ENCODE results near the gene JAZF1.
A peak's percentile ranks its signal among the peaks of the same experiment; 100 is the strongest.

The JAZF1 gene

GRCh38 chr7:27920281-27920946 lies 260.2 kb downstream of the JAZF1 start:
- intact Hi-C loops (cut with DNase I): loop anchor here (5.0 kb wide), 1 partner anchor 723 kb away; no protein-coding TSS in a partner anchor
- no peak for DNase-seq

- no peak for DNase-seq
- intact Hi-C loops (cut with DNase I): no loop called here
These were observed 262.1 kb downstream of the JAZF1 start for GRCh38 chr7:27918503-27918902.

- no peak for DNase-seq
- intact Hi-C loops (cut with DNase I): no loop called here
These were observed 262.8 kb downstream of the JAZF1 start for GRCh38 chr7:27917774-27918314.

- DNase-seq: no peak
- intact Hi-C loops (cut with DNase I): no loop called here
These were observed 263.5 kb downstream of the JAZF1 start for GRCh38 chr7:27917119-27917518.

GRCh38 chr7:27916372-27916771 lies 264.2 kb downstream of the JAZF1 start:
- intact Hi-C loops (cut with DNase I): no loop called here
- no peak for DNase-seq

GRCh38 chr7:27914409-27914808 lies 266.2 kb downstream of the JAZF1 start:
- DNase-seq: no peak
- intact Hi-C loops (cut with DNase I): no loop called here

- DNase-seq: no peak
- intact Hi-C loops (cut with DNase I): no loop called here
These were observed 267.8 kb downstream of the JAZF1 start for GRCh38 chr7:27912751-27913150.

GRCh38 chr7:27911920-27912319 lies 268.7 kb downstream of the JAZF1 start:
- intact Hi-C loops (cut with DNase I): no loop called here

GRCh38 chr7:27910326-27910725 lies 270.3 kb downstream of the JAZF1 start:
- peak in 2 of 42 donors; percentile 11 for DNase-seq
- intact Hi-C loops (cut with DNase I): no loop called here

More at GRCh38 chr7:27911920-27912319, 268.7 kb downstream of the JAZF1 start:
- no peak for DNase-seq

- intact Hi-C loops (cut with DNase I): no loop called here
These were observed 271.9 kb downstream of the JAZF1 start for GRCh38 chr7:27908534-27909165.

GRCh38 chr7:27906385-27907091 lies 274.1 kb downstream of the JAZF1 start:
- intact Hi-C loops (cut with DNase I): no loop called here
- no peak for DNase-seq

More at GRCh38 chr7:27908534-27909165, 271.9 kb downstream of the JAZF1 start:
- no peak for DNase-seq

GRCh38 chr7:27905951-27906350 lies 274.6 kb downstream of the JAZF1 start:
- intact Hi-C loops (cut with DNase I): no loop called here
- no peak for DNase-seq

GRCh38 chr7:27901028-27901760 lies 279.4 kb downstream of the JAZF1 start:
- intact Hi-C loops (cut with DNase I): no loop called here
- DNase-seq: peak in 1 of 42 donors; percentile 20

GRCh38 chr7:27900006-27900405 lies 280.6 kb downstream of the JAZF1 start:
- intact Hi-C loops (cut with DNase I): no loop called here
- no peak for DNase-seq

- DNase-seq: no peak
- intact Hi-C loops (cut with DNase I): no loop called here
These were observed 281.0 kb downstream of the JAZF1 start for GRCh38 chr7:27899601-27900000.

GRCh38 chr7:27897441-27897847 lies 283.2 kb downstream of the JAZF1 start:
- intact Hi-C loops (cut with DNase I): no loop called here
- DNase-seq: no peak

GRCh38 chr7:27897001-27897400 lies 283.6 kb downstream of the JAZF1 start:
- intact Hi-C loops (cut with DNase I): no loop called here
- no peak for DNase-seq

GRCh38 chr7:27895551-27895950 lies 285.0 kb downstream of the JAZF1 start:
- DNase-seq: no peak
- intact Hi-C loops (cut with DNase I): no loop called here

GRCh38 chr7:27890205-27890849 lies 290.3 kb downstream of the JAZF1 start:
- DNase-seq: no peak
- intact Hi-C loops (cut with DNase I): no loop called here
